OCI-LY3 (cell line): Measurements from ENCODE around the gene PCNA.

ENCODE experiments used
- EZH2phosphoT487 ChIP-seq: fragments of 200-600 bp; shearing (Covaris generic); IDR thresholded peaks from 2 replicates; pipeline ENCODE4 v1.6.1; 2018; ENCODE audit warnings: antibody characterized with exemption, mixed run types, low read depth
- TF ChIP-seq, protein P1 (sequence below): fragments of 200-600, 300-600 bp; sonication (generic); IDR thresholded peaks from 2 replicates; pipeline ENCODE4 v1.5.1; 2014; ENCODE audit warnings: antibody characterized with exemption, low read length, low read depth

DNA sequence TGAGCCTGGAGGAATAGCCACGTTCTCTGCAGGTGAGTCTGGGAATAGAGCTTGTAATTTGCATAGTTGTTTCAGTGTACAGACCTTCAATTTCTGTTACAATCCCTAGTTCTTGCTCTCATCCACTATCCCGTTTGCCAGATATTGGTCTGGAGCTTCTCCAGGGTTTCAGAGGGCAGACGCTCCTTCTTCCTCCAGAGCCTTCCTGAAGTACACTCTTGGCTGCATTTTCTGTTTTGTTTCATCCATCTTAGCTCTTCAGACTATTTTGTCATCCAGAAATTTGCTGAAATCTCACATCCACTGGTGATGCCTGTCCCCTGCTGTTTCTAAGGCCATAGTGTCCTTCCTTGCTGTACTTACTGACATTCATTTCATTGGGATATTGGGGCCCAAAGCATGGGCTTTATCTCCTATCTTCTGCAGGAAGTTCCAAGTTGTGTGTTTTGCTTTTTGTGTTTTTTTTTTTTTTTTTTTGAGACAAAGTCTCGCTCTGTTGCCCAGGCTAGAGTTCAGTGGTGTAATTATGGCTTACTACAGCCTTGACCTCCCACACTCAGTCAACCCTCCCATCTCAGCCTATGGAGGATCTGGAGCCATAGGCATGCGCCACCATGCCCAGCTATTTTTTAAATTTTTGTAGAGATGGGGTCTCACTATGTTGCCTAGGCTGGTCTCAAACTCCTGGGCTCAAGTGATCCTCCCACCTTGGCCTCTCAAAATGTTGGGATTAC lies 25.8 kb upstream of the PCNA start:
- no peak for TF ChIP-seq EZH2phosphoT487
- TF ChIP-seq, protein P1, sequence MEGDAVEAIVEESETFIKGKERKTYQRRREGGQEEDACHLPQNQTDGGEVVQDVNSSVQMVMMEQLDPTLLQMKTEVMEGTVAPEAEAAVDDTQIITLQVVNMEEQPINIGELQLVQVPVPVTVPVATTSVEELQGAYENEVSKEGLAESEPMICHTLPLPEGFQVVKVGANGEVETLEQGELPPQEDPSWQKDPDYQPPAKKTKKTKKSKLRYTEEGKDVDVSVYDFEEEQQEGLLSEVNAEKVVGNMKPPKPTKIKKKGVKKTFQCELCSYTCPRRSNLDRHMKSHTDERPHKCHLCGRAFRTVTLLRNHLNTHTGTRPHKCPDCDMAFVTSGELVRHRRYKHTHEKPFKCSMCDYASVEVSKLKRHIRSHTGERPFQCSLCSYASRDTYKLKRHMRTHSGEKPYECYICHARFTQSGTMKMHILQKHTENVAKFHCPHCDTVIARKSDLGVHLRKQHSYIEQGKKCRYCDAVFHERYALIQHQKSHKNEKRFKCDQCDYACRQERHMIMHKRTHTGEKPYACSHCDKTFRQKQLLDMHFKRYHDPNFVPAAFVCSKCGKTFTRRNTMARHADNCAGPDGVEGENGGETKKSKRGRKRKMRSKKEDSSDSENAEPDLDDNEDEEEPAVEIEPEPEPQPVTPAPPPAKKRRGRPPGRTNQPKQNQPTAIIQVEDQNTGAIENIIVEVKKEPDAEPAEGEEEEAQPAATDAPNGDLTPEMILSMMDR = no peak
